B cell (primary cell): ENCODE results near the gene PRPF38A.

ENCODE experiments used
- EZH2 ChIP-seq: IDR thresholded peaks from 2 replicates; pipeline ENCODE4 v1.6.1; 2012; ENCODE audit warnings: borderline replicate concordance, low read depth, mild to moderate bottlenecking, moderate library complexity, low read length; ENCODE audit not compliant: insufficient read depth, poor library complexity, severe bottlenecking
- TF ChIP-seq, protein P1 (sequence below): fragments of 200-600 bp; IDR thresholded peaks from one replicate; pipeline ENCODE4 v1.8.0; 2022; ENCODE audit warnings: antibody characterized with exemption, mild to moderate bottlenecking

DNA sequence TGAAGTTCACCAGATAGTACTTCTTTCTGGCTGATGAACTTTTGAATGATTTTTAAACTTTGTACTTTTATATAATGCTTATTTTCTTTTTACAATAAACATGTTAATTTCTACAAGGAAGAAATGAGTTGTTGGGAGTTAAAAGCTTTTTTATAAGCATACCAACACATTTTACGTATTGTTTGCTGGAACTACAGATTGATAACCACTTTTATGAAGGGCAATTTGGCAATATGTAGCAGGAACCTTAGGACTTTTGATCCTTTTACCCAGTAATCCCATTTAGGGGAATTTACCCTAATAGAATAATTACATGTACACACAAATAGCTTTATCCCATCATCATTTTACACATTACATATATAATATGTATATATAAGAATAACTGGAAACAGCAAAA, 16.3 kb downstream of the PRPF38A start:
- TF ChIP-seq EZH2: no peak
- TF ChIP-seq, protein P1, sequence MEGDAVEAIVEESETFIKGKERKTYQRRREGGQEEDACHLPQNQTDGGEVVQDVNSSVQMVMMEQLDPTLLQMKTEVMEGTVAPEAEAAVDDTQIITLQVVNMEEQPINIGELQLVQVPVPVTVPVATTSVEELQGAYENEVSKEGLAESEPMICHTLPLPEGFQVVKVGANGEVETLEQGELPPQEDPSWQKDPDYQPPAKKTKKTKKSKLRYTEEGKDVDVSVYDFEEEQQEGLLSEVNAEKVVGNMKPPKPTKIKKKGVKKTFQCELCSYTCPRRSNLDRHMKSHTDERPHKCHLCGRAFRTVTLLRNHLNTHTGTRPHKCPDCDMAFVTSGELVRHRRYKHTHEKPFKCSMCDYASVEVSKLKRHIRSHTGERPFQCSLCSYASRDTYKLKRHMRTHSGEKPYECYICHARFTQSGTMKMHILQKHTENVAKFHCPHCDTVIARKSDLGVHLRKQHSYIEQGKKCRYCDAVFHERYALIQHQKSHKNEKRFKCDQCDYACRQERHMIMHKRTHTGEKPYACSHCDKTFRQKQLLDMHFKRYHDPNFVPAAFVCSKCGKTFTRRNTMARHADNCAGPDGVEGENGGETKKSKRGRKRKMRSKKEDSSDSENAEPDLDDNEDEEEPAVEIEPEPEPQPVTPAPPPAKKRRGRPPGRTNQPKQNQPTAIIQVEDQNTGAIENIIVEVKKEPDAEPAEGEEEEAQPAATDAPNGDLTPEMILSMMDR: no peak
